Measurements from ENCODE around the gene CBARP. TPM values are rescaled to one million over a fixed set of nuclear protein-coding genes. Genes with fewer than 3 reads are reported as not detected.
A peak's percentile ranks its signal among the peaks of the same experiment; 100 is the strongest.

Gene CBARP
- total and polyA plus RNA-seq, 4 donors: 0.05 to 0.25 (median 0.06) TPM; not detected in 1

- DNase-seq (ENCODE audit: low spot score): no peak
- Histone ChIP-seq H3K36me3 (ENCODE audit: control insufficient read depth in 4 of 4, insufficient read depth in 3 of 4, low read depth in 1 of 4, low read length in 3 of 4) (peaks cover 14 to 21% (median 16%) of the 10 kb centered on the region in 4 donors), H3K27ac (ENCODE audit: low read depth in 1 of 2, low read length in 2 of 2) (peak overlapping the region; percentile 90 to 97), H3K4me1 (ENCODE audit: control insufficient read depth in 4 of 4, insufficient read depth in 4 of 4, low read length in 3 of 4) (peaks cover 20 to 62% (median 44%) of the 10 kb centered on the region in 4 donors), H3K4me3 (ENCODE audit: low read depth in 1 of 3, low read length in 3 of 3) (peak overlapping the region; percentile 55 to 75 (median 69)), H3K9me3 (ENCODE audit: control insufficient read depth in 4 of 4, low read length in 3 of 4) (no peaks in the 10 kb centered on the region), H3K27me3 (ENCODE audit: control insufficient read depth in 4 of 4, insufficient read depth in 4 of 4, low read length in 3 of 4) (no peaks in the 10 kb centered on the region), H3K9ac (ENCODE audit: low read depth in 1 of 2, low read length in 2 of 2) (peak overlapping the region; percentile 23 to 54)
- peak; percentile 22 for TF ChIP-seq NR2F2 (IDR thresholded peaks at IDR 0.05)
- TF ChIP-seq TAF1 (conservative IDR thresholded peaks at IDR 0.05): no peak
- 11% methylated on average over 41 of the region's 41 CpGs for WGBS
Observed at GRCh38 chr19:1251330-1252220, 13.8 kb upstream of the CBARP start.

- Histone ChIP-seq H3K9ac (ENCODE audit: low read depth in 1 of 2, low read length in 2 of 2) (peak overlapping the region; percentile 22 to 54), H3K4me1 (ENCODE audit: control insufficient read depth in 4 of 4, insufficient read depth in 4 of 4, low read length in 3 of 4) (peaks cover 25 to 66% (median 45%) of the 10 kb centered on the region in 4 donors), H3K9me3 (ENCODE audit: control insufficient read depth in 4 of 4, low read length in 3 of 4) (no peaks in the 10 kb centered on the region), H3K27me3 (ENCODE audit: control insufficient read depth in 4 of 4, insufficient read depth in 4 of 4, low read length in 3 of 4) (no peaks in the 10 kb centered on the region), H3K4me3 (ENCODE audit: low read depth in 1 of 3, low read length in 3 of 3) (peak overlapping the region; percentile 55 to 75 (median 75)), H3K36me3 (ENCODE audit: control insufficient read depth in 4 of 4, insufficient read depth in 3 of 4, low read depth in 1 of 4, low read length in 3 of 4) (peaks cover 10 to 17% (median 12%) of the 10 kb centered on the region in 4 donors), H3K27ac (ENCODE audit: low read depth in 1 of 2, low read length in 2 of 2) (peak overlapping the region; percentile 90 to 97)
- WGBS: 2% methylated on average over 88 of the region's 90 CpGs
- no peak for DNase-seq (ENCODE audit: low spot score)
- TF ChIP-seq EGR1 (IDR thresholded peaks at IDR 0.05; ENCODE audit: low read depth in 2 of 2) (no peak), RXRA (IDR thresholded peaks at IDR 0.05) (no peak), GABPA (IDR thresholded peaks at IDR 0.05 in 1 of 2, conservative IDR thresholded peaks at IDR 0.05 in 1 of 2) (no peak), RAD21 (IDR thresholded peaks at IDR 0.05) (no peak), HNF4G (IDR thresholded peaks at IDR 0.05) (no peak), YY1 (IDR thresholded peaks at IDR 0.05) (no peak)
- TF ChIP-seq, protein P1, sequence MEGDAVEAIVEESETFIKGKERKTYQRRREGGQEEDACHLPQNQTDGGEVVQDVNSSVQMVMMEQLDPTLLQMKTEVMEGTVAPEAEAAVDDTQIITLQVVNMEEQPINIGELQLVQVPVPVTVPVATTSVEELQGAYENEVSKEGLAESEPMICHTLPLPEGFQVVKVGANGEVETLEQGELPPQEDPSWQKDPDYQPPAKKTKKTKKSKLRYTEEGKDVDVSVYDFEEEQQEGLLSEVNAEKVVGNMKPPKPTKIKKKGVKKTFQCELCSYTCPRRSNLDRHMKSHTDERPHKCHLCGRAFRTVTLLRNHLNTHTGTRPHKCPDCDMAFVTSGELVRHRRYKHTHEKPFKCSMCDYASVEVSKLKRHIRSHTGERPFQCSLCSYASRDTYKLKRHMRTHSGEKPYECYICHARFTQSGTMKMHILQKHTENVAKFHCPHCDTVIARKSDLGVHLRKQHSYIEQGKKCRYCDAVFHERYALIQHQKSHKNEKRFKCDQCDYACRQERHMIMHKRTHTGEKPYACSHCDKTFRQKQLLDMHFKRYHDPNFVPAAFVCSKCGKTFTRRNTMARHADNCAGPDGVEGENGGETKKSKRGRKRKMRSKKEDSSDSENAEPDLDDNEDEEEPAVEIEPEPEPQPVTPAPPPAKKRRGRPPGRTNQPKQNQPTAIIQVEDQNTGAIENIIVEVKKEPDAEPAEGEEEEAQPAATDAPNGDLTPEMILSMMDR (IDR thresholded peaks at IDR 0.05; ENCODE audit: low read depth, low read length, missing input control): no peak
- TF ChIP-seq, protein P2, sequence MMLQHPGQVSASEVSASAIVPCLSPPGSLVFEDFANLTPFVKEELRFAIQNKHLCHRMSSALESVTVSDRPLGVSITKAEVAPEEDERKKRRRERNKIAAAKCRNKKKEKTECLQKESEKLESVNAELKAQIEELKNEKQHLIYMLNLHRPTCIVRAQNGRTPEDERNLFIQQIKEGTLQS (IDR thresholded peaks at IDR 0.05): no peak
Observed at GRCh38 chr19:1250437-1251260, 12.8 kb upstream of the CBARP start.

DNA sequence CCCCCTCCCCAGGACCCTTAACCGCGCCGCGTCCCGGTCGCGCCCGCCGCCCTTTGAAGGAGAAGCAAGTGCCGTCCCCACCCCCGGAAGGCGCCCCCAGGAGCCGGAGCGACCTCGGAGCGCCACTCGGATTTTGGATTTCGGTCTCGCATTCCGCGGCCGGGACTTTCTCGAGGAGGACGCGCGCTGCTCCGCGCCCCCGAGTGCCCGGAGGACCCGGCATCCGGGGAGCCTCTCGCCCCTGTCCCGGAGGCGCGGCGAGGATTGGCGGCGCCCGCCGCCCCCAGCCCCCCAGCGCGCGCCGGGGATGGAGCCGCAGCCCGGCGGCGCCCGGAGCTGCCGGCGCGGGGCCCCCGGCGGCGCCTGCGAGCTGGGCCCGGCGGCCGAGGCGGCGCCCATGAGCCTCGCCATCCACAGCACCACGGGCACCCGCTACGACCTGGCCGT is 12.2 kb upstream of the CBARP start:
- peak overlapping the region; percentile 46 to 58 for H3K27ac ChIP-seq (ENCODE audit: low read depth in 1 of 2, low read length in 2 of 2)
- H3K36me3 ChIP-seq (ENCODE audit: control insufficient read depth in 4 of 4, insufficient read depth in 3 of 4, low read depth in 1 of 4, low read length in 3 of 4): peaks cover 4 to 15% (median 6%) of the 10 kb centered on the region in 4 donors
- no peaks in the 10 kb centered on the region for H3K27me3 ChIP-seq (ENCODE audit: control insufficient read depth in 4 of 4, insufficient read depth in 4 of 4, low read length in 3 of 4)
- peaks cover 25 to 66% (median 45%) of the 10 kb centered on the region in 4 donors for H3K4me1 ChIP-seq (ENCODE audit: control insufficient read depth in 4 of 4, insufficient read depth in 4 of 4, low read length in 3 of 4)
- no peak overlapping the region for H3K9ac ChIP-seq (ENCODE audit: low read depth in 1 of 2, low read length in 2 of 2)
- H3K9me3 ChIP-seq (ENCODE audit: control insufficient read depth in 4 of 4, low read length in 3 of 4): no peaks in the 10 kb centered on the region
- H3K4me3 ChIP-seq (ENCODE audit: low read depth in 1 of 3, low read length in 3 of 3): peak overlapping the region; percentile 55 to 75 (median 75)
- no peak for DNase-seq (ENCODE audit: low spot score)
- WGBS: under 1% methylated on average over 67 of the region's 67 CpGs
- TF ChIP-seq NR2F2 (IDR thresholded peaks at IDR 0.05) (no peak), SP1 (IDR thresholded peaks at IDR 0.05) (no peak), MAX (IDR thresholded peaks at IDR 0.05) (no peak), JUND (IDR thresholded peaks at IDR 0.05) (no peak), HNF4G (IDR thresholded peaks at IDR 0.05) (no peak), FOXA1 (IDR thresholded peaks at IDR 0.05) (no peak), GABPA (IDR thresholded peaks at IDR 0.05 in 1 of 2, conservative IDR thresholded peaks at IDR 0.05 in 1 of 2) (no peak), YY1 (IDR thresholded peaks at IDR 0.05) (no peak), FOXA2 (IDR thresholded peaks at IDR 0.05) (no peak), HNF4A (conservative IDR thresholded peaks at IDR 0.05) (no peak)
- TF ChIP-seq, protein P2 (IDR thresholded peaks at IDR 0.05): no peak
- TF ChIP-seq, protein P3, sequence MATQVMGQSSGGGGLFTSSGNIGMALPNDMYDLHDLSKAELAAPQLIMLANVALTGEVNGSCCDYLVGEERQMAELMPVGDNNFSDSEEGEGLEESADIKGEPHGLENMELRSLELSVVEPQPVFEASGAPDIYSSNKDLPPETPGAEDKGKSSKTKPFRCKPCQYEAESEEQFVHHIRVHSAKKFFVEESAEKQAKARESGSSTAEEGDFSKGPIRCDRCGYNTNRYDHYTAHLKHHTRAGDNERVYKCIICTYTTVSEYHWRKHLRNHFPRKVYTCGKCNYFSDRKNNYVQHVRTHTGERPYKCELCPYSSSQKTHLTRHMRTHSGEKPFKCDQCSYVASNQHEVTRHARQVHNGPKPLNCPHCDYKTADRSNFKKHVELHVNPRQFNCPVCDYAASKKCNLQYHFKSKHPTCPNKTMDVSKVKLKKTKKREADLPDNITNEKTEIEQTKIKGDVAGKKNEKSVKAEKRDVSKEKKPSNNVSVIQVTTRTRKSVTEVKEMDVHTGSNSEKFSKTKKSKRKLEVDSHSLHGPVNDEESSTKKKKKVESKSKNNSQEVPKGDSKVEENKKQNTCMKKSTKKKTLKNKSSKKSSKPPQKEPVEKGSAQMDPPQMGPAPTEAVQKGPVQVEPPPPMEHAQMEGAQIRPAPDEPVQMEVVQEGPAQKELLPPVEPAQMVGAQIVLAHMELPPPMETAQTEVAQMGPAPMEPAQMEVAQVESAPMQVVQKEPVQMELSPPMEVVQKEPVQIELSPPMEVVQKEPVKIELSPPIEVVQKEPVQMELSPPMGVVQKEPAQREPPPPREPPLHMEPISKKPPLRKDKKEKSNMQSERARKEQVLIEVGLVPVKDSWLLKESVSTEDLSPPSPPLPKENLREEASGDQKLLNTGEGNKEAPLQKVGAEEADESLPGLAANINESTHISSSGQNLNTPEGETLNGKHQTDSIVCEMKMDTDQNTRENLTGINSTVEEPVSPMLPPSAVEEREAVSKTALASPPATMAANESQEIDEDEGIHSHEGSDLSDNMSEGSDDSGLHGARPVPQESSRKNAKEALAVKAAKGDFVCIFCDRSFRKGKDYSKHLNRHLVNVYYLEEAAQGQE (IDR thresholded peaks at IDR 0.05): no peak

Measured in liver (tissue), 9 donors.